SU-DHL-6 (cell line): ENCODE measurements around the gene HNRNPAB.

ENCODE experiments used
- CTCF ChIP-seq: fragments of 200-600 bp; sonication (generic); IDR thresholded peaks from one replicate; pipeline ENCODE4 v1.5.1; 2017; ENCODE audit warnings: antibody characterized with exemption, mild to moderate bottlenecking, low read length, moderate library complexity; ENCODE audit not compliant: insufficient read depth, poor library complexity, severe bottlenecking
- EZH2phosphoT487 ChIP-seq: fragments of 200-600 bp; sonication (generic), shearing (Covaris generic); conservative IDR thresholded peaks from 2 replicates; pipeline ENCODE4 v1.6.1; 2018; ENCODE audit warnings: mild to moderate bottlenecking, antibody characterized with exemption, low read length, moderate library complexity, mixed read lengths

DNA sequence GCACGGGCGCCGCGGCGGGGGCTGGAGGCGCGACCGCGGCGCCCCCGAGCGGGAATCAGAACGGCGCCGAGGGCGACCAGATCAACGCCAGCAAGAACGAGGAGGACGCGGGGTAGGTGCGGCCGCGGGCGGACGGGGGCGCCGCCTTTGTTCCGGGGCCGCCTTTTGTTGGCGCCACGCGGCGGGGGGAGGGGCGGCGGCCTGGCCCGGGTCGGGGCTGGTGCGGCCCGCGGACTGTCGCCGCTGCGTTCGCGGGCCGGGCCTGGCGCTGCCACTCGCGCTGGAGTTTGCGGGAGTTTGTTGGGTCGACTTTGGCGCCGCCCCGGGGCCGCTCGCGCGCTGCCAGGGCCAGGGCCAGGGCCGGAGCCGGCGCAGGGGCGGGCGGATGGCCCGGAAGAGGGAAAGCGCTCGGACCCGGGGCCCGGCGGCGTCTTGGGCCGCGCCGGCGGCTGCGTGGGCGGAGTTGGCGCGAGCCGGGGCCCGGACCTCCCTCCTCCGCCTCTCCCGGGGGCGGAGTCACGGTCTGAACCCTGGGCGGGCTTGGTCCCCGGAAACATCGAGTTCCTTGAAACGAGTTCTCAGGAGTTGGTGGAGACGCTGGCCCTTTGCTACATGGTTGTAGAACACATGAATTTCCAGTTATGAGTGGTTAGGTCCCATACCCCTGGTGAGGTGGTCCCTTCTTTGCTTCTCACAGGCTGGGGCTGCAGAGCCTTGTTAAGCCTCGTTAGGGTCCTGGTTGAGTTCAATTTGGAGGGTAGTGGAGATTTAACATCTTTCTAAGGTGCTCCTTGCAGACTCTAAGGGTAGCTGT is 809 bp downstream of the HNRNPAB start:
- no peak for TF ChIP-seq EZH2phosphoT487
- TF ChIP-seq CTCF = no peak
